GM04504 (cell line): ENCODE results near the gene CNKSR1.

Experiments used
- DNase-seq: peaks from one replicate; pipeline ENCODE4 v3.0.0-alpha.2; 2012; ENCODE audit warnings: low read depth

CNKSR1 gene

GRCh38 chr1:26177182-26177684 is at the start of gene CNKSR1:
CNKSR1 (plus strand) TSS chr1:26177491; CDS start chr1:26177548, 57 bp downstream.
- DNase-seq, result no peak

- DNase-seq, result no peak
These were observed 47.5 kb upstream of the CNKSR1 start for GRCh38 chr1:26129778-26130177.

GRCh38 chr1:26130695-26131094 is 46.6 kb upstream of the CNKSR1 start:
- DNase-seq, result no peak

GRCh38 chr1:26132128-26132833 is 45.0 kb upstream of the CNKSR1 start:
- no peak for DNase-seq

- DNase-seq, result no peak
These were observed 44.5 kb upstream of the CNKSR1 start for GRCh38 chr1:26132834-26133167.

GRCh38 chr1:26134466-26134865 is 42.8 kb upstream of the CNKSR1 start:
- DNase-seq, result no peak

GRCh38 chr1:26138974-26139558 is 38.2 kb upstream of the CNKSR1 start:
- no peak for DNase-seq

GRCh38 chr1:26142159-26142558 is 35.1 kb upstream of the CNKSR1 start:
- DNase-seq, result no peak

- peak; percentile 54 for DNase-seq
These were observed 32.0 kb upstream of the CNKSR1 start for GRCh38 chr1:26145041-26145959.

- no peak for DNase-seq
These were observed 31.4 kb upstream of the CNKSR1 start for GRCh38 chr1:26145960-26146294.

- DNase-seq, result no peak
These were observed 28.4 kb upstream of the CNKSR1 start for GRCh38 chr1:26148887-26149286.

- DNase-seq, result no peak
These were observed 23.2 kb upstream of the CNKSR1 start for GRCh38 chr1:26153966-26154532.

- no peak for DNase-seq
These were observed 22.5 kb upstream of the CNKSR1 start for GRCh38 chr1:26154750-26155149.

GRCh38 chr1:26155370-26156284 is 21.7 kb upstream of the CNKSR1 start:
- no peak for DNase-seq

GRCh38 chr1:26156285-26157038 is 20.8 kb upstream of the CNKSR1 start:
- no peak for DNase-seq

GRCh38 chr1:26158271-26158907 is 18.9 kb upstream of the CNKSR1 start:
- DNase-seq, result no peak

- DNase-seq, result no peak
These were observed 18.2 kb upstream of the CNKSR1 start, which contains the start of gene FAM110D for GRCh38 chr1:26158908-26159742. FAM110D (plus strand) TSS chr1:26159079; CDS start chr1:26161292, 2,213 bp downstream.

- no peak for DNase-seq
These were observed 17.6 kb upstream of the CNKSR1 start for GRCh38 chr1:26159743-26160039.
